Neural progenitor cell (in vitro differentiated cells): ENCODE measurements around the gene C1QTNF3. TPM values are rescaled to one million over a fixed set of nuclear protein-coding genes. Genes with fewer than 3 reads are reported as not detected.

Experiments
- DNase-seq: peaks from one replicate; pipeline ENCODE4 v3.0.0-alpha.2; 2016; ENCODE audit warnings: low spot score
- H2AFZ ChIP-seq: fragments of 200-600 bp; sonication (generic); replicated peaks from 2 replicates; pipeline ENCODE4 v1.6.1; 2016; ENCODE audit warnings: antibody characterized with exemption
- H3F3A ChIP-seq: fragments of 200-600 bp; sonication (generic); 2 replicates; pipeline ENCODE4 v1.6.1; 2016; ENCODE audit warnings: antibody characterized with exemption, low read depth
- H3K27ac ChIP-seq: fragments of 200-600 bp; sonication (generic); 2 replicates; pipeline ENCODE4 v1.5.1; 2016; ENCODE audit warnings: mild to moderate bottlenecking
- H3K27me3 ChIP-seq: fragments of 200-600 bp; sonication (generic); 2 replicates; pipeline ENCODE4 v1.6.1; 2016; ENCODE audit warnings: mild to moderate bottlenecking, moderate library complexity
- H3K36me3 ChIP-seq: fragments of 200-600 bp; sonication (generic); 2 replicates; pipeline ENCODE4 v1.5.1; 2016
- H3K4me1 ChIP-seq: fragments of 200-600 bp; sonication (generic); 2 replicates; pipeline ENCODE4 v1.6.1; 2016; ENCODE audit warnings: mixed run types
- H3K4me2 ChIP-seq: fragments of 200-600 bp; sonication (generic); 2 replicates; pipeline ENCODE4 v1.6.1; 2016
- H3K4me3 ChIP-seq: fragments of 200-600 bp; sonication (generic); 2 replicates; pipeline ENCODE4 v1.5.1; 2016
- H3K79me2 ChIP-seq: fragments of 200-600 bp; sonication (generic); 2 replicates; pipeline ENCODE4 v1.6.1; 2016; ENCODE audit warnings: low read depth
- H3K9ac ChIP-seq: fragments of 200-600 bp; sonication (generic); 2 replicates; pipeline ENCODE4 v1.6.1; 2016
- H3K9me3 ChIP-seq: fragments of 200-600 bp; sonication (generic); 2 replicates; pipeline ENCODE4 v1.5.1; 2016; ENCODE audit warnings: low read depth
- H4K20me1 ChIP-seq: fragments of 200-600 bp; sonication (generic); 2 replicates; pipeline ENCODE4 v1.6.1; 2016; ENCODE audit warnings: low read depth
- H3K27ac Mint-ChIP-seq: 3 replicates; pipeline ENCODE4 v1.8.0; 2021; ENCODE audit warnings: mixed read lengths
- H3K27me3 Mint-ChIP-seq: 2 replicates; pipeline ENCODE4 v1.8.0; 2022; ENCODE audit warnings: low read depth, mild to moderate bottlenecking, inconsistent platforms, moderate library complexity, mixed read lengths; ENCODE audit not compliant: insufficient read depth
- H3K36me3 Mint-ChIP-seq: 3 replicates; pipeline ENCODE4 v1.8.0; 2021; ENCODE audit warnings: mixed read lengths
- H3K4me1 Mint-ChIP-seq: 3 replicates; pipeline ENCODE4 v1.8.0; 2021; ENCODE audit warnings: mixed read lengths
- H3K4me3 Mint-ChIP-seq: 3 replicates; pipeline ENCODE4 v1.8.0; 2021; ENCODE audit warnings: mild to moderate bottlenecking, moderate library complexity, mixed read lengths
- H3K9me3 Mint-ChIP-seq: 3 replicates; pipeline ENCODE4 v1.8.0; 2020; ENCODE audit warnings: mixed read lengths
- CTCF ChIP-seq: fragments of 200-600 bp; sonication (generic); IDR thresholded peaks from 2 replicates; pipeline ENCODE4 v1.5.1; 2017; ENCODE audit warnings: antibody characterized with exemption, mild to moderate bottlenecking
- EZH2 ChIP-seq: fragments of 200-600 bp; sonication (generic); IDR thresholded peaks from 2 replicates; pipeline ENCODE4 v1.6.1; 2017; ENCODE audit warnings: antibody characterized with exemption, mild to moderate bottlenecking, moderate library complexity
- EZH2phosphoT487 ChIP-seq: fragments of 200-600 bp; sonication (generic); IDR thresholded peaks from 2 replicates; pipeline ENCODE4 v1.6.1; 2017; ENCODE audit warnings: antibody characterized with exemption
- total RNA-seq: library from RNA; depleted of rRNA; stranded (reverse); fragments of >200 nt; gene quantifications from 2 replicates; pipeline ENCODE4 v1.2.3, GENCODE V29; 2015; ENCODE audit warnings: low replicate concordance

The C1QTNF3 gene
- total RNA-seq, 1 donor from 2014 or later, result 4.8 TPM

GRCh38 chr5:33995865-33996264 lies 47.1 kb downstream of the C1QTNF3 start:
- H3K4me3 ChIP-seq, result no peak overlapping the region
- no peak overlapping the region for H3K9ac ChIP-seq
- H3K27me3 ChIP-seq, result no peaks in the 10 kb centered on the region
- Mint-ChIP-seq H3K4me3 (no peak overlapping the region), H3K27me3 (no peaks in the 10 kb centered on the region), H3K27ac (no peak overlapping the region), H3K4me1 (peaks cover 4% of the 10 kb centered on the region), H3K36me3 (peaks cover 9% of the 10 kb centered on the region), H3K9me3 (no peaks in the 10 kb centered on the region)
- no peaks in the 10 kb centered on the region for H3K79me2 ChIP-seq
- no peak overlapping the region for H3K4me2 ChIP-seq
- H3K27ac ChIP-seq, result no peak overlapping the region
- H3K36me3 ChIP-seq, result no peaks in the 10 kb centered on the region
- no peak for DNase-seq
- H4K20me1 ChIP-seq, result peaks cover 6% of the 10 kb centered on the region
- H3F3A ChIP-seq, result no peaks in the 10 kb centered on the region
- no peak for TF ChIP-seq EZH2phosphoT487
- TF ChIP-seq CTCF, result no peak
- no peak for TF ChIP-seq EZH2
- peaks cover 5% of the 10 kb centered on the region for H3K4me1 ChIP-seq
- H2AFZ ChIP-seq, result no peak overlapping the region
- no peaks in the 10 kb centered on the region for H3K9me3 ChIP-seq

DNA sequence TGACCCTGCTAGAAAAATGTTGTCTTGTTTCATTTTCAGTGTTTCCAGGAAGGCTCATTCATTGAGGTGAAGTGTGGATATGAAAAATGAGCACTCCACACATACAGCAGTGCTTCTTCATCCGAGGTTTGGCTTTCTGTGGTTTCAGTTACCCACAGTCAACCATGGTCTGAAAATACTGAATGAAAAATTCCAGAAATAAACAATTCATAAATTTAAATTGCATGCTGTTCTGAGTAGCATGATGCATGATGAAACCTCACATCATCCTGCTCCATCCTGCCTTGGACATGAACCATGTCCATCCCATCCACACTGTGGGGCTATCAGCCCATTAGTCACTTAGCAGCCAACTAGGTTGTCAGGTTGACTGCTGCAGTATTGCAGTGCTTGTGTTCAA lies 48.2 kb downstream of the C1QTNF3 start:
- H3K4me1 Mint-ChIP-seq, result peaks cover 3% of the 10 kb centered on the region
- Histone ChIP-seq H3F3A (no peaks in the 10 kb centered on the region), H3K36me3 (no peaks in the 10 kb centered on the region), H3K4me1 (no peaks in the 10 kb centered on the region), H3K27ac (no peak overlapping the region), H3K79me2 (no peaks in the 10 kb centered on the region), H3K4me3 (no peak overlapping the region), H2AFZ (no peak overlapping the region), H3K27me3 (no peaks in the 10 kb centered on the region), H3K9me3 (no peaks in the 10 kb centered on the region), H3K9ac (no peak overlapping the region), H4K20me1 (peaks cover 6% of the 10 kb centered on the region), H3K4me2 (no peak overlapping the region)
- no peak overlapping the region for H3K27ac Mint-ChIP-seq
- H3K9me3 Mint-ChIP-seq, result no peaks in the 10 kb centered on the region
- H3K36me3 Mint-ChIP-seq, result peaks cover 9% of the 10 kb centered on the region
- H3K27me3 Mint-ChIP-seq, result no peaks in the 10 kb centered on the region
- no peak for DNase-seq
- H3K4me3 Mint-ChIP-seq, result no peak overlapping the region
- TF ChIP-seq CTCF, result no peak
- no peak for TF ChIP-seq EZH2
- no peak for TF ChIP-seq EZH2phosphoT487

- H3K27ac Mint-ChIP-seq, result no peak overlapping the region
- H2AFZ ChIP-seq, result no peak overlapping the region
These were observed 50.1 kb downstream of the C1QTNF3 start for GRCh38 chr5:33992864-33993263.

More at GRCh38 chr5:33992864-33993263, 50.1 kb downstream of the C1QTNF3 start:
- Mint-ChIP-seq H3K27me3 (no peaks in the 10 kb centered on the region), H3K4me1 (peaks cover 3% of the 10 kb centered on the region), H3K9me3 (no peaks in the 10 kb centered on the region), H3K36me3 (peaks cover 20% of the 10 kb centered on the region), H3K4me3 (no peak overlapping the region)
- Histone ChIP-seq H3K36me3 (no peaks in the 10 kb centered on the region), H3K4me1 (no peaks in the 10 kb centered on the region), H3K9me3 (no peaks in the 10 kb centered on the region), H3K4me3 (no peak overlapping the region), H3K27me3 (no peaks in the 10 kb centered on the region), H3F3A (no peaks in the 10 kb centered on the region), H3K79me2 (no peaks in the 10 kb centered on the region), H3K9ac (no peak overlapping the region), H3K27ac (no peak overlapping the region), H4K20me1 (peaks cover 6% of the 10 kb centered on the region), H3K4me2 (no peak overlapping the region)
- TF ChIP-seq EZH2, result no peak
- TF ChIP-seq CTCF, result no peak
- no peak for TF ChIP-seq EZH2phosphoT487
- DNase-seq, result no peak
